ENCODE results near the gene MAP7.

GRCh38 chr6:136326038-136326553 is 224.1 kb downstream of the MAP7 start:
- TF ChIP-seq EP300 (IDR thresholded peaks at IDR 0.05): no peak
- no peak for TF ChIP-seq SMC3 (IDR thresholded peaks at IDR 0.05)
- no peak for TF ChIP-seq POLR2AphosphoS2 (conservative IDR thresholded peaks at IDR 0.05; ENCODE audit: low read length)
- TF ChIP-seq MAX (IDR thresholded peaks at IDR 0.05): no peak
- no peak for TF ChIP-seq CTCF (IDR thresholded peaks at IDR 0.05)
